GM23338 (cell line): ENCODE data around the gene PARD3. TPM values are rescaled to one million over a fixed set of nuclear protein-coding genes. Genes with fewer than 3 reads are reported as not detected.

ENCODE experiments used
- ATAC-seq: fragments of 200-7000 bp; cut with Tn5 transposase; 3 replicates; pipeline ENCODE4 v1.9.1; 2020
- DNase-seq: peaks from one replicate; pipeline ENCODE4 v3.0.0-alpha.2; 2015; ENCODE audit warnings: low spot score
- H2AFZ ChIP-seq: fragments of 200-600 bp; sonication (generic); 2 replicates; pipeline ENCODE4 v1.8.0; 2016; ENCODE audit warnings: antibody characterized with exemption, mild to moderate bottlenecking, moderate library complexity
- H3F3A ChIP-seq: fragments of 200-600 bp; sonication (generic); replicated peaks from 2 replicates; pipeline ENCODE4 v1.8.0; 2017; ENCODE audit warnings: antibody characterized with exemption, mixed run types, low read depth
- H3K27ac ChIP-seq: fragments of 200-600 bp; sonication (generic); 2 replicates; pipeline ENCODE4 v1.6.1; 2016; ENCODE audit warnings: low read depth
- H3K27me3 ChIP-seq: fragments of 200-600 bp; sonication (generic); 2 replicates; pipeline ENCODE4 v1.8.0; 2016; ENCODE audit warnings: mild to moderate bottlenecking, mixed run types, moderate library complexity; ENCODE audit not compliant: insufficient read depth
- H3K36me3 ChIP-seq: fragments of 200-600 bp; sonication (generic); 2 replicates; pipeline ENCODE4 v1.8.0; 2016; ENCODE audit warnings: mild to moderate bottlenecking; ENCODE audit not compliant: insufficient read depth
- H3K4me1 ChIP-seq: fragments of 200-600 bp; sonication (generic); 2 replicates; pipeline ENCODE4 v1.8.0; 2016; ENCODE audit warnings: mild to moderate bottlenecking, moderate library complexity; ENCODE audit not compliant: insufficient read depth
- H3K4me2 ChIP-seq: fragments of 200-600 bp; sonication (generic); 2 replicates; pipeline ENCODE4 v1.7.1; 2017; ENCODE audit warnings: mixed run types
- H3K4me3 ChIP-seq: fragments of 200-600 bp; sonication (generic); 2 replicates; pipeline ENCODE4 v1.6.1; 2016; ENCODE audit warnings: mixed run types
- H3K79me2 ChIP-seq: fragments of 200-600 bp; sonication (generic); replicated peaks from 2 replicates; pipeline ENCODE4 v1.8.0; 2017; ENCODE audit warnings: mild to moderate bottlenecking; ENCODE audit not compliant: insufficient read depth
- H3K9me2 ChIP-seq: fragments of 200-600 bp; sonication (generic); 2 replicates; pipeline ENCODE4 v1.8.0; 2017; ENCODE audit not compliant: insufficient read depth
- H4K20me1 ChIP-seq: fragments of 200-600 bp; sonication (generic); replicated peaks from 2 replicates; pipeline ENCODE4 v1.8.0; 2017; ENCODE audit warnings: mild to moderate bottlenecking; ENCODE audit not compliant: insufficient read depth
- H3K27ac Mint-ChIP-seq: 2 replicates; pipeline ENCODE4 v1.8.0; 2020; ENCODE audit warnings: inconsistent platforms, mild to moderate bottlenecking, moderate library complexity, mixed read lengths
- H3K27me3 Mint-ChIP-seq: 3 replicates; pipeline ENCODE4 v1.8.0; 2022; ENCODE audit warnings: low read depth, mild to moderate bottlenecking, moderate library complexity, mixed read lengths, inconsistent platforms; ENCODE audit not compliant: insufficient read depth, poor library complexity
- H3K36me3 Mint-ChIP-seq: 3 replicates; pipeline ENCODE4 v1.8.0; 2021; ENCODE audit warnings: low read depth, mild to moderate bottlenecking, inconsistent platforms, moderate library complexity, mixed read lengths
- H3K4me1 Mint-ChIP-seq: 3 replicates; pipeline ENCODE4 v1.8.0; 2020; ENCODE audit warnings: mild to moderate bottlenecking, inconsistent platforms, mixed read lengths
- H3K4me3 Mint-ChIP-seq: 3 replicates; pipeline ENCODE4 v1.8.0; 2021; ENCODE audit warnings: moderate library complexity, mild to moderate bottlenecking, inconsistent platforms, mixed read lengths
- H3K9me3 Mint-ChIP-seq: 3 replicates; pipeline ENCODE4 v1.8.0; 2020; ENCODE audit warnings: moderate library complexity, mild to moderate bottlenecking, inconsistent platforms, mixed read lengths
- CREB1 ChIP-seq: fragments of 250-450 bp; sonication (Bioruptor Pico); IDR thresholded peaks from 2 replicates; pipeline ENCODE4 v1.5.0; 2020; ENCODE audit warnings: low read depth, mild to moderate bottlenecking, moderate library complexity
- CTCF ChIP-seq, 2 experiments: fragments of 200-600 bp in 1 of 2; sonication (generic) in 1 of 2; conservative IDR thresholded peaks; 2 replicates each; pipeline versions ENCODE4 v1.5.1 to v1.6.1; 2016 to 2017; ENCODE audit warnings: antibody characterized with exemption in 2 of 2, low read depth in 2 of 2, mild to moderate bottlenecking in 2 of 2, moderate library complexity in 1 of 2
- EZH2 ChIP-seq: fragments of 200-600 bp; sonication (generic); IDR thresholded peaks from one replicate; pipeline ENCODE4 v1.8.0; 2017; ENCODE audit warnings: antibody characterized with exemption, mild to moderate bottlenecking, low read depth; ENCODE audit not compliant: unreplicated experiment
- EZH2phosphoT487 ChIP-seq: fragments of 200-600 bp; sonication (generic); IDR thresholded peaks from one replicate; pipeline ENCODE4 v1.8.1; 2018; ENCODE audit warnings: antibody characterized with exemption; ENCODE audit not compliant: unreplicated experiment
- JUNB ChIP-seq: IDR thresholded peaks from one replicate; pipeline ENCODE4 v1.6.1; 2016; ENCODE audit warnings: antibody characterized with exemption; ENCODE audit not compliant: unreplicated experiment
- NANOG ChIP-seq: IDR thresholded peaks from 2 replicates; pipeline ENCODE4 v1.6.1; 2016; ENCODE audit warnings: antibody characterized with exemption, borderline replicate concordance
- POLR2AphosphoS5 ChIP-seq: IDR thresholded peaks from 2 replicates; pipeline ENCODE4 v1.6.1; 2016; ENCODE audit warnings: antibody characterized with exemption, low read depth
- REST ChIP-seq: IDR thresholded peaks from one replicate; pipeline ENCODE4 v1.6.1; 2018; ENCODE audit warnings: antibody characterized with exemption; ENCODE audit not compliant: unreplicated experiment
- STAT1 ChIP-seq: IDR thresholded peaks from one replicate; pipeline ENCODE4 v1.6.1; 2016; ENCODE audit warnings: antibody characterized with exemption; ENCODE audit not compliant: unreplicated experiment
- ZNF114 ChIP-seq: fragments of 250-450 bp; sonication (Bioruptor Pico); IDR thresholded peaks from 2 replicates; pipeline ENCODE4 v1.5.0; 2020; ENCODE audit warnings: mild to moderate bottlenecking, moderate library complexity
- ZNF462 ChIP-seq: fragments of 250-450 bp; sonication (Bioruptor Pico); IDR thresholded peaks from 2 replicates; pipeline ENCODE4 v1.5.0; 2020; ENCODE audit warnings: mild to moderate bottlenecking, moderate library complexity
- polyA plus RNA-seq: library from polyadenylated mRNA; unstranded; fragments of >200 nt; fragmentation: Nextera tagmentation; extraction: Ambion mirVana; gene quantifications from 2 replicates; pipeline ENCODE4 v1.2.1, GENCODE V29; 2016
- total RNA-seq: library from RNA; depleted of rRNA; stranded (reverse); fragments of >200 nt; shearing (Covaris generic); gene quantifications from 2 replicates; pipeline ENCODE4 v1.2.3, GENCODE V29; 2014

PARD3 gene
- total and polyA plus RNA-seq, 2 experiments from 2014 or later, result 30.2 to 51.4 TPM

- Histone ChIP-seq H3F3A (no peaks in the 10 kb centered on the region), H3K79me2 (peaks cover 54% of the 10 kb centered on the region), H3K27me3 (no peaks in the 10 kb centered on the region), H3K4me2 (no peak overlapping the region), H3K4me1 (no peaks in the 10 kb centered on the region), H3K27ac (no peak overlapping the region), H2AFZ (no peak overlapping the region), H3K9me2 (no peaks in the 10 kb centered on the region), H3K4me3 (no peak overlapping the region), H4K20me1 (no peaks in the 10 kb centered on the region), H3K36me3 (no peaks in the 10 kb centered on the region)
- no peaks in the 10 kb centered on the region; the same call in 2 of the 3 replicates for H3K36me3 Mint-ChIP-seq
- peak overlapping the region; percentile 71; the same call in 1 of the 2 replicates for H3K27ac Mint-ChIP-seq
- H3K4me1 Mint-ChIP-seq, result peaks cover 23% of the 10 kb centered on the region
- H3K27me3 Mint-ChIP-seq, result peaks cover 2% of the 10 kb centered on the region
- TF ChIP-seq NANOG (no peak), JUNB (no peak), CTCF (conservative IDR thresholded peaks at IDR 0.05; ENCODE audit: low read depth in 2 of 2) (no peak), CREB1 (CRISPR knock-in tag) (no peak)
- no peak for ATAC-seq
- H3K4me3 Mint-ChIP-seq, result no peak overlapping the region
- no peaks in the 10 kb centered on the region for H3K9me3 Mint-ChIP-seq
- DNase-seq, result no peak
These were observed 295.0 kb downstream of the PARD3 start for GRCh38 chr10:34520084-34520483.

- no peak for ATAC-seq
- H3F3A ChIP-seq, result no peaks in the 10 kb centered on the region
- no peak overlapping the region for H3K27ac ChIP-seq
- no peaks in the 10 kb centered on the region for H3K4me1 ChIP-seq
- H3K27me3 ChIP-seq, result no peaks in the 10 kb centered on the region
- no peaks in the 10 kb centered on the region for H4K20me1 ChIP-seq
- no peaks in the 10 kb centered on the region for H3K36me3 ChIP-seq
- no peaks in the 10 kb centered on the region; the same call in 2 of the 3 replicates for H3K36me3 Mint-ChIP-seq
- no peak overlapping the region for H3K4me3 ChIP-seq
- peaks cover 16% of the 10 kb centered on the region; the same call in 1 of the 2 replicates for H3K79me2 ChIP-seq
- no peak overlapping the region for H2AFZ ChIP-seq
- H3K4me2 ChIP-seq, result no peak overlapping the region
- H3K9me2 ChIP-seq, result no peaks in the 10 kb centered on the region
- peaks cover 8% of the 10 kb centered on the region for H3K4me1 Mint-ChIP-seq
- peaks cover 4% of the 10 kb centered on the region for H3K27me3 Mint-ChIP-seq
- no peaks in the 10 kb centered on the region for H3K9me3 Mint-ChIP-seq
- H3K27ac Mint-ChIP-seq, result no peak overlapping the region
- no peak overlapping the region for H3K4me3 Mint-ChIP-seq
- DNase-seq, result no peak
- TF ChIP-seq ZNF462 (CRISPR knock-in tag) (no peak), STAT1 (no peak), EZH2 (no peak), EZH2phosphoT487 (no peak), ZNF114 (CRISPR knock-in tag) (no peak), POLR2AphosphoS5 (no peak), CREB1 (CRISPR knock-in tag) (no peak), NANOG (no peak), REST (no peak)
These were observed 300.8 kb downstream of the PARD3 start for GRCh38 chr10:34514290-34514689.
